IMR-90 (cell line): Measurements from ENCODE around the gene MAP3K7CL. TPM values are rescaled to one million over a fixed set of nuclear protein-coding genes. Genes with fewer than 3 reads are reported as not detected.
A peak's percentile ranks its signal among the peaks of the same experiment; 100 is the strongest.

Source experiments
- ATAC-seq: fragments of 200-7000 bp; cut with Tn5 transposase; 2 replicates; pipeline ENCODE4 v1.9.1; 2020; ENCODE audit warnings: low read depth, mild to moderate bottlenecking, moderate library complexity
- BruUV-seq: library from RNA; stranded (reverse); fragments of 400-500 nt; replicated peaks from 2 replicates; lab custom pipeline; 2021; lab: Mats Ljungman, UMichigan
- CTCF ChIA-PET: fragments of 300-600 bp; formaldehyde crosslinking; extraction: SDS; loops from one replicate; lab custom pipeline; 2021; ENCODE audit warnings: antibody characterized with exemption; lab: Yijun Ruan, JAX
- POLR2A ChIA-PET: fragments of 300-600 bp; sonication (Branson Sonifier 250); formaldehyde crosslinking; loops from one replicate; lab custom pipeline; 2022; ENCODE audit warnings: antibody characterized with exemption; ENCODE audit not compliant: unreplicated experiment; lab: Charles Lee
- DNase-seq: peaks from one replicate; pipeline ENCODE4 v3.0.0; 2013
- H2AFZ ChIP-seq: replicated peaks from 2 replicates; pipeline ENCODE3; 2013; ENCODE audit warnings: low read length, mild to moderate bottlenecking; ENCODE audit not compliant: poor library complexity
- H2AK5ac ChIP-seq: 2 replicates; pipeline ENCODE4 v1.6.1; 2013; ENCODE audit warnings: low read depth, low read length, inconsistent platforms
- H2AK9ac ChIP-seq: replicated peaks from 2 replicates; pipeline ENCODE3; 2013; ENCODE audit warnings: mild to moderate bottlenecking, low read depth, low read length, moderate library complexity; ENCODE audit not compliant: poor library complexity
- H2BK120ac ChIP-seq: 2 replicates; pipeline ENCODE4 v1.6.1; 2013; ENCODE audit warnings: low read depth, low read length, inconsistent platforms
- H2BK15ac ChIP-seq: 3 replicates; pipeline ENCODE4 v1.6.1; 2013; ENCODE audit warnings: low read depth, low read length, inconsistent platforms
- H2BK20ac ChIP-seq: 2 replicates; pipeline ENCODE4 v1.6.1; 2013; ENCODE audit warnings: low read depth, mild to moderate bottlenecking, inconsistent platforms, low read length, moderate library complexity
- H2BK5ac ChIP-seq: 2 replicates; pipeline ENCODE4 v1.6.1; 2013; ENCODE audit warnings: mild to moderate bottlenecking, low read depth, low read length, inconsistent platforms; ENCODE audit not compliant: poor library complexity, severe bottlenecking
- H3K14ac ChIP-seq: replicated peaks from 2 replicates; pipeline ENCODE4 v1.6.1; 2013; ENCODE audit warnings: low read depth, low read length, inconsistent platforms
- H3K18ac ChIP-seq: 2 replicates; pipeline ENCODE4 v1.6.1; 2013; ENCODE audit warnings: low read depth, low read length, control low read depth
- H3K23ac ChIP-seq: 2 replicates; pipeline ENCODE4 v1.6.1; 2013; ENCODE audit warnings: low read depth, low read length, inconsistent platforms
- H3K27ac ChIP-seq: 2 replicates; pipeline ENCODE4 v1.5.1; 2013; ENCODE audit warnings: mild to moderate bottlenecking, control low read depth, low read length; ENCODE audit not compliant: insufficient read depth
- H3K27me3 ChIP-seq: 2 replicates; pipeline ENCODE4 v1.6.1; 2013; ENCODE audit warnings: low read length; ENCODE audit not compliant: control insufficient read depth, insufficient read depth
- H3K36me3 ChIP-seq: 2 replicates; pipeline ENCODE4 v1.6.1; 2013; ENCODE audit warnings: low read length, mixed read lengths; ENCODE audit not compliant: control insufficient read depth, insufficient read depth
- H3K4ac ChIP-seq: 2 replicates; pipeline ENCODE4 v1.6.1; 2013; ENCODE audit warnings: low read depth, low read length, inconsistent platforms
- H3K4me1 ChIP-seq: 2 replicates; pipeline ENCODE4 v1.6.1; 2013; ENCODE audit warnings: low read length, mixed read lengths; ENCODE audit not compliant: control insufficient read depth, insufficient read depth
- H3K4me2 ChIP-seq: 2 replicates; pipeline ENCODE4 v1.6.1; 2013; ENCODE audit warnings: low read depth, mild to moderate bottlenecking, control low read depth, low read length, moderate library complexity
- H3K4me3 ChIP-seq: 2 replicates; pipeline ENCODE4 v1.5.1; 2013; ENCODE audit warnings: low read depth, mild to moderate bottlenecking, control low read depth, low read length, moderate library complexity; ENCODE audit not compliant: insufficient read depth
- H3K56ac ChIP-seq: 2 replicates; pipeline ENCODE4 v1.6.1; 2013; ENCODE audit warnings: low read length, inconsistent platforms; ENCODE audit not compliant: insufficient read depth; ENCODE audit errors: extremely low read depth
- H3K79me1 ChIP-seq, 2 experiments: 2 replicates each; pipeline ENCODE4 v1.6.1; 2013; ENCODE audit warnings: low read length in 2 of 2, inconsistent platforms in 1 of 2, low read depth in 1 of 2
- H3K9ac ChIP-seq: 2 replicates; pipeline ENCODE4 v1.6.1; 2013; ENCODE audit warnings: low read depth, low read length, control low read depth
- H3K9me1 ChIP-seq: 2 replicates; pipeline ENCODE4 v1.6.1; 2013; ENCODE audit warnings: low read length, inconsistent platforms; ENCODE audit not compliant: insufficient read depth
- H3K9me3 ChIP-seq: 2 replicates; pipeline ENCODE4 v1.6.1; 2013; ENCODE audit warnings: low read length; ENCODE audit not compliant: control insufficient read depth, insufficient read depth
- H4K20me1 ChIP-seq: 2 replicates; pipeline ENCODE4 v1.6.1; 2013; ENCODE audit warnings: low read length, inconsistent platforms; ENCODE audit not compliant: insufficient read depth
- H4K5ac ChIP-seq: 2 replicates; pipeline ENCODE4 v1.6.1; 2013; ENCODE audit warnings: mild to moderate bottlenecking, low read depth, low read length, control low read depth
- H4K8ac ChIP-seq, 2 experiments: 2 replicates each; pipeline ENCODE4 v1.6.1; 2013; ENCODE audit warnings: low read depth in 2 of 2, low read length in 2 of 2, control low read depth in 1 of 2, inconsistent platforms in 1 of 2
- H4K91ac ChIP-seq: 2 replicates; pipeline ENCODE4 v1.6.1; 2013; ENCODE audit warnings: low read depth, low read length, inconsistent platforms; ENCODE audit not compliant: insufficient read depth
- BHLHE40 ChIP-seq: fragments of 150-350 bp; IDR thresholded peaks from 2 replicates; pipeline ENCODE4 v1.6.1; 2016; ENCODE audit warnings: mild to moderate bottlenecking, low read depth, low read length
- CEBPB ChIP-seq: IDR thresholded peaks from 2 replicates; pipeline ENCODE4 v1.6.1; 2012; ENCODE audit warnings: low read depth, low read length, improper control_type of control experiment
- CHD1 ChIP-seq: IDR thresholded peaks from 2 replicates; pipeline ENCODE4 v1.6.1; 2012; ENCODE audit warnings: low read depth, low read length, improper control_type of control experiment
- FOS ChIP-seq: fragments of 150-350 bp; IDR thresholded peaks from 2 replicates; pipeline ENCODE4 v1.6.1; 2016; ENCODE audit warnings: low read depth, low read length
- MAZ ChIP-seq: IDR thresholded peaks from 2 replicates; pipeline ENCODE4 v1.6.1; 2012; ENCODE audit warnings: low read depth, mild to moderate bottlenecking, low read length, improper control_type of control experiment, moderate library complexity, borderline replicate concordance
- MXI1 ChIP-seq: IDR thresholded peaks from 2 replicates; pipeline ENCODE4 v1.6.1; 2012; ENCODE audit warnings: low read depth, mild to moderate bottlenecking, low read length, moderate library complexity, borderline replicate concordance
- NFE2L2 ChIP-seq: fragments of 150-350 bp; IDR thresholded peaks from 2 replicates; pipeline ENCODE4 v1.6.1; 2016; ENCODE audit warnings: low read depth, mild to moderate bottlenecking, low read length
- POLR2A ChIP-seq: IDR thresholded peaks from 2 replicates; pipeline ENCODE4 v1.6.1; 2012; ENCODE audit warnings: mild to moderate bottlenecking, low read depth, low read length
- RAD21 ChIP-seq: IDR thresholded peaks from 2 replicates; pipeline ENCODE4 v1.6.1; 2012; ENCODE audit warnings: low read length, improper control_type of control experiment
- RCOR1 ChIP-seq: IDR thresholded peaks from 2 replicates; pipeline ENCODE4 v1.6.1; 2012; ENCODE audit warnings: mild to moderate bottlenecking, low read length, improper control_type of control experiment; ENCODE audit not compliant: insufficient replicate concordance
- RFX5 ChIP-seq: IDR thresholded peaks from 2 replicates; pipeline ENCODE4 v1.8.0; 2012; ENCODE audit warnings: low read depth, mild to moderate bottlenecking, low read length, moderate library complexity
- SMC3 ChIP-seq: fragments of 150-350 bp; IDR thresholded peaks from 2 replicates; pipeline ENCODE4 v1.6.1; 2016; ENCODE audit warnings: low read depth, mild to moderate bottlenecking, antibody characterized with exemption, low read length, moderate library complexity
- WGBS, 2 experiments: methylation state at CpG; one replicate each; pipeline versions ENCODE4 v1.1.5 to v1.1.7; 2013; ENCODE audit warnings: missing lambda C conversion rate in 2 of 2; ENCODE audit not compliant: insufficient read length in 1 of 2; ENCODE audit errors: extremely low coverage in 2 of 2; 5-methylcytosine and 5-hydroxymethylcytosine counted together
- dilution Hi-C: fragments of 300-500 bp; cut with HindIII; formaldehyde crosslinking; loops from one replicate; pipeline ENCODE4 v1.14.3; 2018; ENCODE audit warnings: low sequenced_read_pairs; ENCODE audit not compliant: unreplicated experiment
- in situ Hi-C: fragments of 300-500 bp; cut with MboI; formaldehyde crosslinking; loops from 3 replicates; pipeline ENCODE4 v1.14.3; 2019; ENCODE audit warnings: low sequenced_read_pairs, inconsistent platforms, mixed read lengths
- intact Hi-C: fragments of 100-400 bp; cut with micrococcal nuclease; formaldehyde crosslinking; loops from 2 replicates; pipeline ENCODE4 v1.10.0; 2022
- polyA plus RNA-seq, 3 experiments: library from polyadenylated mRNA; depleted of rRNA; stranded (reverse); fragments of >200 nt; gene quantifications; 2 replicates each; pipeline ENCODE4 v1.2.3, GENCODE V29; 2012; ENCODE audit warnings: low replicate concordance in 1 of 3
- total RNA-seq: library from RNA; depleted of rRNA; stranded (reverse); fragments of >200 nt; gene quantifications from 2 replicates; pipeline ENCODE4 v1.2.3, GENCODE V29; 2012
- TF ChIP-seq, protein P1 (sequence below): conservative IDR thresholded peaks from 2 replicates; pipeline ENCODE4 v1.5.1; 2012; ENCODE audit warnings: mild to moderate bottlenecking, low read depth, low read length, improper control_type of control experiment
- TF ChIP-seq, protein P2 (sequence below): fragments of 150-350 bp; IDR thresholded peaks from 2 replicates; pipeline ENCODE4 v1.6.1; 2017; ENCODE audit warnings: mild to moderate bottlenecking, antibody characterized with exemption, low read length, low read depth
- TF ChIP-seq, protein P3 (sequence below): fragments of 150-350 bp; IDR thresholded peaks from 2 replicates; pipeline ENCODE4 v1.6.1; 2016; ENCODE audit warnings: low read depth, mild to moderate bottlenecking, low read length, moderate library complexity, borderline replicate concordance

The MAP3K7CL gene
- total and polyA plus RNA-seq, 2 of the 4 experiments (the other 2 are of a cell fraction), result 21.0 to 22.3 TPM

DNA sequence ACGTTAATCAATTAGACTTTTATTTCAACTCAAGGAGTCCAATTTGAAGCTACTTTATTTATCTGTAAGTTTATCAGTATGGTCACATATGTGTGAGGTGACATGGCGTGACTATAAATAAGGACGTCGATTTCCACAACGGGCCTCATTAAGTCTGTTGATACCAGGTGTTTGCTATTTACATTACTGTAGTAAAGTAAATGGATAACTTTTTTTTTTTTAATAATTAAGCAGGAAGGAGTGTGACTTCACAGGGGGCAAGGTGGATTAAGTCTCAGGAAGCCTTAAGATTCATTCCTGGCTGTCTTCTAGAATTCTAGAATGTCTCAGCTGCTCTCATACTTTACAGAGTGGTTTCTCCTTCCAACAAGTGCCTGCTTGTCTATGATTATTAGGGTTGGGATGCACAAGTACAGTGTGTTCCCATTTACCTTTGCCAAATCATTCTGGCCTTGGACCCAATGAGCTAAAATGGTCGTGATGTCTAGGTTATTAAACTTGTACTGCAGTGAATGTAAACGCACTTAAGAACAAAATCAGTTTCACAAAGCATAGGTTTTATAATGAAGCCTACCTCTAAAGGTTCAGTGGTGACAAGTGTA, 15.5 kb downstream of the MAP3K7CL start:
- H3K4ac ChIP-seq, result peak overlapping the region; percentile 90
- H3K27ac ChIP-seq, result no peak overlapping the region
- peak overlapping the region; percentile 1 to 73; a peak in 3 of 4 replicates for H4K8ac ChIP-seq
- H3K4me1 ChIP-seq, result peaks cover 19% of the 10 kb centered on the region
- dilution Hi-C loops (no loop called here), intact Hi-C loops (loop anchor here (5.0 kb wide), 1 partner anchor 54 kb away; no protein-coding TSS in a partner anchor), in situ Hi-C loops (no loop called here)
- H3K79me1 ChIP-seq, result peaks cover 0 to 24% of the 10 kb centered on the region in 2 experiments; a peak in 2 of 4 replicates
- TSS peak; percentile 78 for BruUV-seq
- no peaks in the 10 kb centered on the region for H3K27me3 ChIP-seq
- H3K9me1 ChIP-seq, result peaks cover 14% of the 10 kb centered on the region
- no peak for DNase-seq
- H4K5ac ChIP-seq, result peak overlapping the region; percentile 91; the same call in 1 of the 2 replicates
- peak overlapping the region; percentile 62 for H4K91ac ChIP-seq
- H3K4me3 ChIP-seq, result no peak overlapping the region
- no peak overlapping the region; the same call in 1 of the 2 replicates for H3K56ac ChIP-seq
- POLR2A ChIA-PET, result no interaction called here
- peak overlapping the region; percentile 93 for H2BK120ac ChIP-seq
- peak overlapping the region; percentile 82 for H2AK5ac ChIP-seq
- ATAC-seq, result no peak
- H3K9me3 ChIP-seq, result no peaks in the 10 kb centered on the region
- peak overlapping the region; percentile 96; the same call in 1 of the 2 replicates for H3K23ac ChIP-seq
- no peak overlapping the region for H2AK9ac ChIP-seq
- peak overlapping the region; percentile 96; the same call in 1 of the 2 replicates for H3K18ac ChIP-seq
- H2BK15ac ChIP-seq, result peak overlapping the region; percentile 85; the same call in 2 of the 3 replicates
- H2BK5ac ChIP-seq, result peak overlapping the region; percentile 92
- no CpG with 5 or more reads among the region's 7 CpGs for WGBS, 2 experiments
- H3K4me2 ChIP-seq, result no peak overlapping the region; the same call in 1 of the 2 replicates
- peak overlapping the region; percentile 84 for H3K14ac ChIP-seq
- no peak overlapping the region for H2AFZ ChIP-seq
- H3K9ac ChIP-seq, result no peak overlapping the region
- H3K36me3 ChIP-seq, result no peaks in the 10 kb centered on the region
- H2BK20ac ChIP-seq, result peak overlapping the region; percentile 98
- CTCF ChIA-PET, result interaction anchor here (0.9 kb wide), 1 partner anchor 43 kb away, joined by 3 read pairs; no protein-coding TSS in a partner anchor
- no peaks in the 10 kb centered on the region for H4K20me1 ChIP-seq
- TF ChIP-seq SMC3 (no peak), CHD1 (no peak), FOS (no peak), RFX5 (no peak), RCOR1 (no peak), MXI1 (no peak), BHLHE40 (no peak), RAD21 (no peak), MAZ (no peak), POLR2A (no peak), NFE2L2 (no peak), CEBPB (no peak)
- TF ChIP-seq, protein P1, sequence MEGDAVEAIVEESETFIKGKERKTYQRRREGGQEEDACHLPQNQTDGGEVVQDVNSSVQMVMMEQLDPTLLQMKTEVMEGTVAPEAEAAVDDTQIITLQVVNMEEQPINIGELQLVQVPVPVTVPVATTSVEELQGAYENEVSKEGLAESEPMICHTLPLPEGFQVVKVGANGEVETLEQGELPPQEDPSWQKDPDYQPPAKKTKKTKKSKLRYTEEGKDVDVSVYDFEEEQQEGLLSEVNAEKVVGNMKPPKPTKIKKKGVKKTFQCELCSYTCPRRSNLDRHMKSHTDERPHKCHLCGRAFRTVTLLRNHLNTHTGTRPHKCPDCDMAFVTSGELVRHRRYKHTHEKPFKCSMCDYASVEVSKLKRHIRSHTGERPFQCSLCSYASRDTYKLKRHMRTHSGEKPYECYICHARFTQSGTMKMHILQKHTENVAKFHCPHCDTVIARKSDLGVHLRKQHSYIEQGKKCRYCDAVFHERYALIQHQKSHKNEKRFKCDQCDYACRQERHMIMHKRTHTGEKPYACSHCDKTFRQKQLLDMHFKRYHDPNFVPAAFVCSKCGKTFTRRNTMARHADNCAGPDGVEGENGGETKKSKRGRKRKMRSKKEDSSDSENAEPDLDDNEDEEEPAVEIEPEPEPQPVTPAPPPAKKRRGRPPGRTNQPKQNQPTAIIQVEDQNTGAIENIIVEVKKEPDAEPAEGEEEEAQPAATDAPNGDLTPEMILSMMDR, result no peak
- TF ChIP-seq, protein P2, sequence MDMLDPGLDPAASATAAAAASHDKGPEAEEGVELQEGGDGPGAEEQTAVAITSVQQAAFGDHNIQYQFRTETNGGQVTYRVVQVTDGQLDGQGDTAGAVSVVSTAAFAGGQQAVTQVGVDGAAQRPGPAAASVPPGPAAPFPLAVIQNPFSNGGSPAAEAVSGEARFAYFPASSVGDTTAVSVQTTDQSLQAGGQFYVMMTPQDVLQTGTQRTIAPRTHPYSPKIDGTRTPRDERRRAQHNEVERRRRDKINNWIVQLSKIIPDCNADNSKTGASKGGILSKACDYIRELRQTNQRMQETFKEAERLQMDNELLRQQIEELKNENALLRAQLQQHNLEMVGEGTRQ, result no peak
- TF ChIP-seq, protein P3, sequence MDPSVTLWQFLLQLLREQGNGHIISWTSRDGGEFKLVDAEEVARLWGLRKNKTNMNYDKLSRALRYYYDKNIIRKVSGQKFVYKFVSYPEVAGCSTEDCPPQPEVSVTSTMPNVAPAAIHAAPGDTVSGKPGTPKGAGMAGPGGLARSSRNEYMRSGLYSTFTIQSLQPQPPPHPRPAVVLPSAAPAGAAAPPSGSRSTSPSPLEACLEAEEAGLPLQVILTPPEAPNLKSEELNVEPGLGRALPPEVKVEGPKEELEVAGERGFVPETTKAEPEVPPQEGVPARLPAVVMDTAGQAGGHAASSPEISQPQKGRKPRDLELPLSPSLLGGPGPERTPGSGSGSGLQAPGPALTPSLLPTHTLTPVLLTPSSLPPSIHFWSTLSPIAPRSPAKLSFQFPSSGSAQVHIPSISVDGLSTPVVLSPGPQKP, result no peak
